Fibroblast of the conjunctiva (primary cell): ENCODE data around the gene CEL.
"Not testable (repeated sequence)": the region's sequence is repeated elsewhere in the genome, so short reads cannot be mapped to it uniquely, and the experiment has no call there.

ENCODE experiments used
- DNase-seq: peaks from one replicate; pipeline ENCODE4 v3.0.0-alpha.2; 2010; ENCODE audit warnings: low read depth

CEL gene

DNA sequence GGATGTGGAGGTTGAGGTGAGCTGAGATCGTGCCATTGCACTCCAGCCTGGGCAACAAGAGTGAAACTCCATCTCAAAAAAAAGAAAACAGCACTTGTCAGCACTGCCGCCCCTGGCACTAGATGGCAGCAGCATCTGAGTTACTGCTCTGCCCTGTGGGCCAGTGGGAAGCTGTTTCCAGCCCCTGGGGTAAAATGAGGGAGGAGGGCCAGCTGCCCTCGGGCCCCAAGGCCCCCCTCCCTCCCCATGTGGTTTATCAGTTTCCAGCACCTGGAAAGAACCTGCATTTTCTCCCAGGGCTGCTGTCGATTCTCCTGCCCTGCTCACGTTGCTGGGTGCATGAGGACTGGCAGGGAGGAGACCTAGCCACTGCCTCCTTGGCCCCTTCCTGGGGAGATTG is 13.2 kb upstream of the CEL start:
- no peak for DNase-seq

DNA sequence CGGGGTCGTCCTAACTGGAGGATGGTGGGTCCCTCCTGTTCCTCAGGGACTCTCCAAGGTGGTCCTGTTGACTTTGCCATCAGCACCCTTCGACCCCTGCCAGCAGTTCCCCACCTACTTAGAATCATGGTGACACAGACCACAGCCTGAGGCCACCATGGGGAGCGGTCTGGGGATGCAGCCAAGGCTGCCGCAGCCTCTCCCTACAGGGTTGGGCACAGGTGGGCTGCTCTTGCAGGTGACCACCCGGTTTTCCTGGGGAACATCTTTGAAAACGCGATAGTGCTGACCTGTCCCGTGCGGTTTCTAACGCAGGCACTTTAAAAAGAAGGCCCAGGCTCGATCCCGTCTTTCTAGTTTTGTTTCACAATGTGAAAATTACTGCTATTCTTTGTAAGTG is 12.7 kb upstream of the CEL start:
- no peak for DNase-seq

DNA sequence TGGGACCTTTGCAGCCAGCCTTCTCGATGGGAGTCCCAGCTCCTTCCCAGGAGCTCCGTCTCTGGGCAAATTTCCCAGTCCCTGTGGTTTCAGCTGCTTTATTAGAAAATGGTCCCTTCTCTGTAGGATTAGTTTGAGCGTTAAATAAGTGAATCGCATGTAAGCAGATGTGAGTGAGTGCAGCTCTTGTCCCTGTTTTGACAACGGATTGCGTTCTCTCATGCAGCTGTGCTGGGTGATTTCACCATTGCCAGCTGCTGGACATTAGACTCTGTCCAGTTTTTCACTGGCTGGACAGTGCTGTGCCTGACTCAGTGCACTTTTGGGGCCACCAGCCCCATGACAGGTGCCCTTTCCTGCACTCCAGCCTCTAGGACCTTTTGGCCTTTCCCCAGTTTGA is 11.6 kb upstream of the CEL start:
- no peak for DNase-seq

DNA sequence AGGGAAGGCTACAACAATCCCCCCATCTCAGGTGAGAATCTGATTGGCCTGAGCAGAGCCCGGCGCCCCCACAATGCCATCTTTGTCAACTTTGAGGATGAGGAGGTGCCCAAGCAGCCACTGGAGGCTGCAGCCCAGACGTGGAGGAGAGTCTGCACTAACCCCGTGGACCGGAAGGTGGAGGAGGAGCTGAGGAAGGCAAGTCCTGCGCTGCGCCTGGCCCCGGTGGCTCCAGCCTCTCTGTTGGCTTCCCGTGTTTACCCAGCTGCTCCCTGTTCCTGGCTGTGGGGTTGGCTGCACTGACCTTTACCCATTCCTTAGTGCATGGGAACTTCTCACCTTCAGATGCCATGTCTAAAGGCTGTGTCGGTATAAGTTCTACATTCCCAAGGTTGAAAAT is 11.0 kb upstream of the CEL start:
- DNase-seq = no peak

DNA sequence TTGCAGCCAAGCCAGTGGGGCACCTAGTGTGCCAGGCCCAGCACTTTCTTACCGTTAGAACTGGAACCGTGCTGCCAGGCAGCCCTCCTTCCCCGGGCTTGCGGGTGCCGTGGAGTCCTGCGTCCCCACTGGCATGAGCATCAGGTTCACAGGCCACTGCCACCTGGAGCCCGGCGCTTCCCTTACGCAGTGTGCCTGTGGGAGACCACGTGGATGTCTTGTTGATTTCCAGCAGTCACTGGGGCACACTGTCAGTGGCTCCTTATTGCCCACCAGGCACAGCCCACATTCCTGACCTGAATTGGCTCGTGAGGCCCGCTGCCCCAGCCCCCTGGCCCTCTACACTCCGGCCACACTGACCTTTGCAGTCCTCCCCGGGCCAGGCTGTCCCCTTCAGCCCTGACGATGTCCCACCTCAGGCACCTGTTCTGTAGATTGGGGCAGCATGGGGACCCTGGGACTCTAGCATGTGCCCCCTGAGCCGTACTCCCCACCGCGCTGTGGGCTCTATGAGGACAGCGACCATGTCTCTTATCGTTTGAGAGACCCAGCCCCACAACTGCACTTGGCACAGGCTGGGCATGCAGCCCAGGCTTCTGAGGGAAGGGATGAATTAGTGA is 10.4 kb upstream of the CEL start:
- no peak for DNase-seq

DNA sequence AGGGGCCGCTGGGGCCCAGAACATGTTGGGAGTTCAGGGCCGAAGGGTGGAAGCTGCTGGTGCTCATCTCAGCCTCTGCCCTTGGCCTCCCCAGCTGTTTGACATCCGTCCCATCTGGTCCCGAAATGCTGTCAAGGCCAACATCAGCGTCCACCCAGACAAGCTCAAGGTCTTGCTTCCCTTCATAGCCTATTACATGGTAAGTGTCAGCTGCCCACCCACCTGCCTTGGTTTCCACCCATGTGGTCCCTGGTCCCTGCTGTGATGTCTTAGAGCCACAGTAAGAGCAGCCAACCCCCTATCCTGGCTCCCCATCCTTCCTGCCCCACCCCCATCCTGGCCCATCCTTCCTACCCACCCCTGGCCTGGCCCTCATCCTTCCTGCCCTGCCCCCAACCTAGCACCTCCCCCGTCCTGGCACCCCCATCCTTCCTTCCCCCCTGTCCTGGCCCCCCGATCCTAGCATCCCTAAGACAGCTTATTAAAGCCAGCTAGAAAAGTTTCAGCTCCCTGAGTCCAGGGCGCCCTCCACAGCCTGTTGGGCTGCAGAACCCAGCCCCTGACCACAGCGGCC is 9.7 kb upstream of the CEL start:
- no peak for DNase-seq

DNA sequence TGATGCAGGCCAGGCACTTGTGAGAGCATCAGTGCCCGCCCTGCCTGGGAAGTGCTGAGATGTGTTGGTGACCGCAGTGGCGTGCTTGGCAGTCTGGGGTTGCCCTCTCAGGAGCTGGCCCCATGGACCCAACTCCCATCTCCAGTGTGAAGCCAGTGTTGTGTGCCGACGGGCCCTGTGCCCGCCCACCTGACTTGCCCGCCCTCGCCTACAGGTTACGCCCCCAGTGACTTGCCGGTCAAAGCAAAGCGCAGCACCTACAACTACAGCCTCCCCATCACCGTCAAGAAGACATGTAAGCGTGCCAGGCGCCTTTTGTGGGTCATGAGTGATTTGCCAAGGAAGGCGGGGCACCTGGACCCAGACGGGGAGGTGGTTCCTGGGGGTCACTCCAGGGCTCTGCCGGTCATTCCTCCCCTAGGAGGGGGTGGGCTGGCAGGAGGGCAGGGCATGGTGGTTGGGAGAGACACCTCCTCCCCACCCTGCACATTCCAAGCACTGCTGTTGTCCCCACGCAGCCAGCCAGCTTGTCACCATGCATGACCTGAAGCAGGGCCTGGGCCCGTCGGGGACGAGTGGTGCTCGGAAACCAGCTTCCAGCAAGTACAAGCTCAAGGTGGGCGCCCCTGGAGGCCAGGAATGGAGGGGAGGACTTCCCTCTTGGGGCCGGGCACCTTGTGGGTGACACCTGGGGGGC is 7.4 kb upstream of the CEL start:
- no peak for DNase-seq

DNA sequence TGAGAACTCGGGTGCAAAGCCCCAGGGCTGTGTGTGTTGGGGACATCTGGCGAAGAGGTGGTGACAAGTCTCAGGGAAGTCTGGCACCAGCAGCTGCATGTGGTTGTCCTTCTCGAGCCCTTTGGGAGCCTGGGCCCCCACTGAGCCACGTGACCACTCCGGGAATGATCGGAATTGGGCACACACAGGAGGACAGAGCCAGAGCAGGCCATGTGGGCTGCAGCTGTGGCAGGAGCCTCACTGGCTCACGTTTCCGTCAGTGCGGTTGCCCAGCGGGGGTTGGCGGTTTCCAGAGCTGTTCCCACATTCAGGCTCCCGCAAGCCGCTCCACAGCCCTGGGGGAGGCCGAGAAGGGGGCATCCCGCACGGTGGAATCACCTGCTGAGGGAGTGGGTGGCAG is 6.8 kb upstream of the CEL start:
- DNase-seq = peak; percentile 38

DNA sequence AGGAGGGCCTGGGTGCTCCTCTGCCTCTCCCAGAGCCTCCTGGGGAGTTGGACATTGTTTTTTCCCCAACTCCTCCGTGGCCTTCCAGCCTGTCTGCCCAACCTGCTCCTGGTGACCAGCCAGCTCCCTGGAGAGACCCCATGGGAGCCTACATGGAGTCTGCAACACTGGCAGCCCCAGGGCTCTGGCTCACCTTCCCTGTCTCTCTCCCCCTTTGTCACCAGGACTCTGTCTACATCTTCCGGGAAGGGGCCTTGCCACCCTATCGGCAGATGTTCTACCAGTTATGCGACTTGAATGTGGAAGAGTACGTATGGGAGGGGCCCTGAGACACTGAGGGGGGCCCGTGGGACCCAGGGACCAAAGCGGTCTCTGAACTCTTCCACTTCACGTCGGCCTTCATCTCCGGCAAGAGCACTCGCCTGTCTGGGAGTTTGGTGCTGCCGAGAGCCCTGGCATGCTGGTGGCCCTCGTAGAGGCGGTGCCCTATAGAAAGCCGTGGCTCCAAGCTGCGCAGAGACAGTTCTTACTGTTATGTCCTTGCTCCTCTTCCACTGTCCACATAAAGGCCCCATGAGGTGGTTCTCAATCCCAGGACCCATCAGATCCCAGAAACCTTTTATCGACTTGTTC is 5.9 kb upstream of the CEL start:
- DNase-seq = no peak

DNA sequence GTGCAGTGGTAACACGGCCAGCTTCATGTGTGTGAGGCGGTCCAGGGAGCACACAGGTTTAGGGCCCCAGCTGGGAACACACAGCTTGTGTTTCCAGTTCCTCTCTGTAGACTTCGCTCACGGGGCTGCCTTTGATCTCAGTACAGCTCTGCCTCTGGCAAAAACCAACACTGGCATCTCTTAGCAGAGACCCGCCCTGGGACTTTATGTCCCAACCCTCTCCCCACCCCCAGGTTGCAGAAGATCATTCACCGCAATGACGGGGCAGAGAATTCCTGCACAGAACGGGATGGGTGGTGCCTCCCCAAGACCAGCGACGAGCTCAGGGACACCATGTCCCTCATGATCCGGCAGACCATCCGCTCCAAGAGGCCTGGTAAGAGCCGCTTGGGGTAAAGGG is 5.2 kb upstream of the CEL start:
- DNase-seq = no peak

DNA sequence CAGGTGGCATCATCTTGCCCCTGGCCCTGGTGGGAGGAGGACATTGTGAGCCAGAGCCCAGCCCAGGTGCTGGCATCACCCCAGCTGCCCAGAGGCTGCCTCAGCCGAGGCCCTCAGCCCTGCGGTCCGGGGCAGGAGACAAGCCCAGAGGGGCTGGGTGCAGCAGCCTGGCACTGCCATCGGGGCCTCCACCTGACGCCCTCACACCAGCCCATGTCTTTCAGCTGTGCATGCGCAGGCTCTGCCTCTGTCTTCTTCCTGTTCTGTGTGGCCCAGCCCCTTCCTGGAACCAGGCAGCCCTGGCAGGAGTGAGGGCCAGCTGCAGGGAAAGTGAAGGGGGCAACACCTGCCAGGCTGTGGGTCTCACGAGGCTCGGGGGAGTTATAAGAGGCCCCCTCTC is 4.8 kb upstream of the CEL start:
- DNase-seq = no peak

DNA sequence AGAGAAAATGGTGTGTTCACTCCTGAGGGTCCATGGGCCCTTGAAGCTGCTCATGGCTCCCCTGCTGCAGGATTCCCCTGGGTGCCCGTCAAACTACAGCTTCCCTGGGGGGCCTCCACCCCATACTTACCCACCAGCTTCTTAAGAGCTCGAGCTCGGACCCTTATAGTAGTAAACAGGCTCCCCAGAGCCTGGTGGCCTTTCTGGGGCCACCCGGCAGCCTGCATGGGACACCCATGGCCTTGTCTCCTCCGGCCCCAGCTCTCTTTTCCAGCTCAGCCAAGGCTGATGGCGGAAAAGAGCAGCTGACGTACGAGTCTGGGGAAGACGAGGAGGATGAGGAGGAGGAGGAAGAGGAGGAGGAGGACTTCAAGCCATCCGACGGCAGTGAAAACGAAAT is 4.2 kb upstream of the CEL start:
- DNase-seq = no peak

DNA sequence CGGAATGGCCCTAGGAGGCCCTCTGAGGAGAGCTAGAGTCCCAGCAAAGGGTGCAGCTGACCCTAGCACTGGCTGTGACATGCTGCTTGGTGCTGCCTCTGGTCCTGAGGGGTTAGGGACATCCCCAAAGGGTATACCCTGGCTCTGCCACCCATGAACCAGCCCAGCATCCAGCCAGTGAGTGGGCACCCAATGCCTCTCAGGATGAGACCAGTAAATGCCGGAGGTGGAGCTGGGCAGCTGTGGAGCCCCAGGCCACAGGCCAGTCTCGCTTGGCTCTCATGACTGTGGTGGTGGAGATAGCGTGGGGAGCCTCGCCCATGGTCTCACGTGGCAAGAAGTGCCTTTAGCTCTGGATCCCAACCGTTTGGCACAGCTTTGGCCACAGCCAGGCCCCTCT is 3.7 kb upstream of the CEL start:
- no peak for DNase-seq

DNA sequence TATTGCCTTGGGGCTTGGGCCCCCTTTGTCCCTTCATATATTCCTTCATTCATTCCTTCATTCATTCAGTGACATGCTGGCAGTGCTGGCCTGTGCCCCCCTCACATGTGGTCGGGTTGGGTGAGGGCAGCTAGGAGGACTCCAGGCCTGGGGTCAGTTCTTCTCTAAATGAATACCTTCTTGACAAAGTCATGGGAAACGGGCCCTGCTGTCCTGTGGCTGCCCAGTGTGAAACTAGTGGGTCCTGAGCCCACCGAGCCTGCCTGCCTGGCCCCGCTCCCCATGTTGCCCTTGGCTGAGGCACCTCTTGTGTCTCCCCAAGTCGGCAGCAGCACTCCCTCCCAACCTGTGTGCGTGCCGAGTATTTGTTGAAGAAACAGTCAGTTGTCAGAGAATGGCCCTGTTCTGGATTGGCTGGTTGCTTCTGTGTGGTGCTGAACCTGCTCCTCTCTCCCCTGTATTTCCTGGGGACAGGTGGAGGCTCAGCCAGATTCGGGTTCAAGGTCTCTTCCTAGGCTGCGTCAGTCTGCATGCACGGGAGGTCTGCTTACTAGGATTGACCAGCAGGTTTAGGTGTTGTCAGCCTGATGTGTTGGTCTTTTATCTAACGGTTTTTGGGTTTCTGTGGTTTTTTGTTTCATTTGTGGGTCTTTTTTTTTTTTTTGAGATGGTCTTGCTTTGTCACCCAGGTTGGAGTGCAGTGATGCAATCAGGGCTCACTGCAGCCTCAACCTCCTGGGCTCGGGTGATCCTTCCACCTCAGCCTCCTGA is 3.0 kb upstream of the CEL start:
- DNase-seq = no peak

DNA sequence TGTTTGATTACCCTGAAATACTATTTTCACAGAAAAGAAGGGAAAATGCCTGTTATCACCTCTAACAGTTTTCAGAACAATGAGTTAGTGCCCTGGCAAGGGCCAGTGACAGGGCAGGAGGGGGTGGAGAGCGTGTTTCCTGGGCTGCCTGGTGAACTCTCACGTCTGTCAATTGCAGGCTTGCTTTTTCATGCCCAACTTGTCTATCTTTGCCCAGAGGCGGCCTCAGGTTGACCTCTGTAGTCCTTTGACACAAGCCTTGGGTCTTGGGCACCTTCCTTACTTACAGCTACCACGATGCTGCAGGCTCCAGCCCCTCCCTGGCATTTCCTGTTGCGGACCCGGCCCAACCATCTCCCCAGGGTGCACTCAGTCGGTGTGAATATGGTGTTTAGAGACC is 2.2 kb upstream of the CEL start:
- DNase-seq = no peak

DNA sequence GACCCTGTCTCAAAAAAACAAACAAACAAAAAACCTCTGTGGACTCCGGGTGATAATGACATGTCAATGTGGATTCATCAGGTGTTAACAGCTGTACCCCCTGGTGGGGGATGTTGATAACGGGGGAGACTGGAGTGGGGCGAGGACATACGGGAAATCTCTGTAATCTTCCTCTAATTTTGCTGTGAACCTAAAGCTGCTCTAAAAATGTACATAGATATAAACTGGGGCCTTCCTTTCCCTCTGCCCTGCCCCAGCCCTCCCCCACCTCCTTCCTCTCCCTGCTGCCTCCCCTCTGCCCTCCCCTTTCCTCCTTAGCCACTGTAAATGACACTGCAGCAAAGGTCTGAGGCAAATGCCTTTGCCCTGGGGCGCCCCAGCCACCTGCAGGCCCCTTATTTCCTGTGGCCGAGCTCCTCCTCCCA is 1.4 kb upstream of the CEL start:
- DNase-seq = no peak

DNA sequence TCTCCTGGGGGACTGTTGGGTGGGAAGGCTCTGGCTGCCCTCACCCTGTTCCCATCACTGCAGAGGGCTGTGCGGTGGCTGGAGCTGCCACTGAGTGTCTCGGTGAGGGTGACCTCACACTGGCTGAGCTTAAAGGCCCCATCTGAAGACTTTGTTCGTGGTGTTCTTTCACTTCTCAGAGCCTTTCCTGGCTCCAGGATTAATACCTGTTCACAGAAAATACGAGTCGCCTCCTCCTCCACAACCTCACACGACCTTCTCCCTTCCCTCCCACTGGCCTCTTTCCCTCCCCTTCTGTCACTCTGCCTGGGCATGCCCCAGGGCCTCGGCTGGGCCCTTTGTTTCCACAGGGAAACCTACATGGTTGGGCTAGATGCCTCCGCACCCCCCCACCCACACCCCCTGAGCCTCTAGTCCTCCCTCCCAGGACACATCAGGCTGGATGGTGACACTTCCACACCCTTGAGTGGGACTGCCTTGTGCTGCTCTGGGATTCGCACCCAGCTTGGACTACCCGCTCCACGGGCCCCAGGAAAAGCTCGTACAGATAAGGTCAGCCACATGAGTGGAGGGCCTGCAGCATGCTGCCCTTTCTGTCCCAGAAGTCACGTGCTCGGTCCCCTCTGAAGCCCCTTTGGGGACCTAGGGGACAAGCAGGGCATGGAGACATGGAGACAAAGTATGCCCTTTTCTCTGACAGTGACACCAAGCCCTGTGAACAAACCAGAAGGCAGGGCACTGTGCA is 590 bp upstream of the CEL start:
- not testable (repeated sequence) for DNase-seq

DNA sequence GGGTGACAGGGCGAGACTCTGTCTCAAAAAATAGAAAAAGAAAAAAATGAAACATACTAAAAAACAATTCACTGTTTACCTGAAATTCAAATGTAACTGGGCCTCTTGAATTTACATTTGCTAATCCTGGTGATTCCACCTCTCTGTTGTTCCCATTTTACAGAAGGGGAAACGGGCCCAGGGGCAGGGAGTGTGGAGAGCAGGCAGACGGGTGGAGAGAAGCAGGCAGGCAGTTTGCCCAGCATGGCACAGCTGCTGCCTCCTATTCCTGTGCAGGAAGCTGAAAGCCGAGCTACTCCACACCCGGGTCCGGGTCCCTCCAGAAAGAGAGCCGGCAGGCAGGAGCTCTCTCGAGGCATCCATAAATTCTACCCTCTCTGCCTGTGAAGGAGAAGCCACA is 788 bp downstream of the CEL start:
- DNase-seq = not testable (repeated sequence)

DNA sequence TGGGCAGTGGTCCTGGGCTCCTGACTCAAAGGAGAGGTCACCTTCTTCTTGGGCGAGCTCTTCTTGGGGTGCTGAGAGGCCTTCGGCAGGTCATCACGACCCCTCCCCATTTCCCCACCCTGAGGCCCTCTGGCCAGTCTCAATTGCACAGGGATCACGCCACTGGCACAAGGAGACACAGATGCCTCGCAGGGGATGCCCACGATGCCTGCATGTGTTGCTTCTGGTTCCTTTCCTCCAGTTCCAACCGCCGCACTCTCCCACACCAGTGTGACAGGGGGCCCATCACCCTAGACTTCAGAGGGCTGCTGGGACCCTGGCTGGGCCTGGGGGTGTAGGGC is 1.3 kb downstream of the CEL start:
- no peak for DNase-seq

DNA sequence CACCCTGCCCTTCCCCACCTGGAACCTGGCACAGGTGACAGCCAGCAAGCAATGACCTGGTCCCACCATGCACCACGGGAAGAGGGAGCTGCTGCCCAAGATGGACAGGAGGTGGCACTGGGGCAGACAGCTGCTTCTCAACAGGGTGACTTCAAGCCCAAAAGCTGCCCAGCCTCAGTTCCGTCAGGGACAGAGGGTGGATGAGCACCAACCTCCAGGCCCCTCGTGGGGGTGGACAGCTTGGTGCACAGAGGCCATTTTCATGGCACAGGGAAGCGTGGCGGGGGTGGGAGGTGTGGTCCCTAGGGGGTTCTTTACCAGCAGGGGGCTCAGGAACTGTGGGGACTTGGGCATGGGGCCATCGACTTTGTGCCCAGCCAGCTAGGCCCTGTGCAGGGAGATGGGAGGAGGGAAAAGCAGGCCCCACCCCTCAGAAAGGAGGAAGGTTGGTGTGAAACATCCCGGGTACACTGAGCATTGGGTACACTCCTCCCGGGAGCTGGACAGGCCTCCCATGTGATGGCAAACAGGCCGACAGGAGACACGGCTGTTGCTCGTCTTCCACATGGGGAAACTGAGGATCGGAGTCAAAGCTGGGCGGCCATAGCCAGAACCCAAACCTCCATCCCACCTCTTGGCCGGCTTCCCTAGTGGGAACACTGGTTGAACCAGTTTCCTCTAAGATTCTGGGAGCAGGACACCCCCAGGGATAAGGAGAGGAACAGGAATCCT is 1.9 kb downstream of the CEL start:
- DNase-seq = no peak
